ENCODE data around the gene SOX8.
A peak's percentile ranks its signal among the peaks of the same experiment; 100 is the strongest.
"Not testable (repeated sequence)": the region's sequence is repeated elsewhere in the genome, so short reads cannot be mapped to it uniquely, and the experiment has no call there.

Gene SOX8

DNA sequence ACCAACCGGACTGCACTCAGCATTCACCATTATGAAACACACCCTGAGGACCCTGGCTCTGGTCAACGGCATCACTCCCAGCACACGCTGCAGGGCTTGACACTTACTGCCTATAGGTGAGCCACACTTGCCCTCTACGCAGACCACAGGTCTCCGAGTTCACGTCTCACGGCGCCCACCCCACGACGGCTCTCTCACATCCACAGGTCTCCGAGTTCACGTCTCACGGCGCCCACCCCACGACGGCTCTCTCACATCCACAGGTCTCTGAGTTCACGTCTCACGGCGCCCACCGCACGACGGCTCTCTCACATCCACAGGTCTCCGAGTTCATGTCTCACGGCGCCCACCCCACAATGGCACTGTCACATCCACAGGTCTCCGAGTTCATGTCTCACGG, 25.8 kb upstream of the SOX8 start:
- not testable (repeated sequence) for DNase-seq (ENCODE audit: low read depth)

- DNase-seq (ENCODE audit: low read depth) = no peak
Observed at GRCh38 chr16:959232-960040, 22.1 kb upstream of the SOX8 start.

GRCh38 chr16:962366-962765, 19.2 kb upstream of the SOX8 start:
- DNase-seq (ENCODE audit: low read depth) = no peak

DNA sequence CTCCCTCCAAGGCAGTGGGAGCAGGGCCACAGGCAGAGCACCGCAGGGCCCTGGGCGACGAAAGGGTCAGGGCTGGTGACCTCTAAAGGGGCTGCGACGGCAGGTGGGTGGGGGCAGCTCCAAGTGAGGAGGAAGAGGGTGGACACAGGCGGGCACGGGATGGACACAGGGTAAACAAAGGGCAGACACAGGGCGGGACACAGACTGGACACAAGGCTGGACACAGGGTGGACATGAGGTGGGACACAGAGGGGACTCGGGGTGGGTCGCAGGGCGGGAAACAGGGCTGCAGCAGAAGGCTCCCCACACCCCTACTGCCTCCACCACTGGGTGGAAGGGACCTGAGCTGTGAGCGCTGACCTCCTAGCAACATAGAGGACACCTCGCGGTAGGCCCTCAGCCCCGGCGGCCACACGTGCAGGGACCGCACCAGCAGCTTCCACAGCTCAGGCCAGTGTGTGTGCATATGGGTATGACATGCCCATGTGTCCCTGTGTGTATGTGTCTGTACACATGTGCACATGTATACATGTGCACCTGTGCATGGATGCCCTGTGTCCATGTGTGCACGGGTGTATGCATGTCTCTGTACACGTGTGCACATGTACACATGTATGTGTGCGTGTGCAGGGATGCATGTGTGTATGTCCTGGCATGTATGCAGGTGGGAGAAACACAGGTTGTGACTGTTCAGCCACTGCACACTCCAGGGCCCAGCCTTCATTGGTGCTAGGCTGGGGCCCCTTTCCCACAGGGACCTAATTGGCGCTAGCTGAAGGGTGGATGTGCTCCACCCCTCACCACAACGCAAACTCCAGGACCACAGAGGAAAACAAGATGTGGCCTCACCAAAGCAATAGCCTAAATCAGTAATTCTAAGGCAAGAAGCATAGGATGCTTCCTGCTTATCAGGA, 18.4 kb upstream of the SOX8 start:
- DNase-seq (ENCODE audit: low read depth) = no peak

DNA sequence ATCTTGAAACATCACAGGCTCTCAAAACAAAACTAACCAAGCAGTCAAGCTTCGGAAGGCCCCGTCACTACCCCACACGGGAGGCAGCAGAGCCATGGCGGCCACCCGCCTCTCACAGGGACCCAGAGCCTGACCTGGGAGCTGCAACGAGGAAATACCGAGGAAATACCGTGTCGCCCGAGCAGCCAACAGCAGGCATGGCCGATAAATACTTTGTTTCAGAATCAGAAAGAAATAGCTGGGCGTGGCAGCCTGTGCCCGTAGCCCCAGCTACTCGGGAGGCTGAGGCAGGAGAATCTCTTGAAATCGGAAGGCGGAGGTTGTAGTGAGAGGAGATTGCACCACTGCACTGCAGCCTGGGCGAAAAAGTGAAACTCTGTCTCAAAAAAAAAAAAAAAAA, 17.7 kb upstream of the SOX8 start:
- no peak for DNase-seq (ENCODE audit: low read depth)

DNA sequence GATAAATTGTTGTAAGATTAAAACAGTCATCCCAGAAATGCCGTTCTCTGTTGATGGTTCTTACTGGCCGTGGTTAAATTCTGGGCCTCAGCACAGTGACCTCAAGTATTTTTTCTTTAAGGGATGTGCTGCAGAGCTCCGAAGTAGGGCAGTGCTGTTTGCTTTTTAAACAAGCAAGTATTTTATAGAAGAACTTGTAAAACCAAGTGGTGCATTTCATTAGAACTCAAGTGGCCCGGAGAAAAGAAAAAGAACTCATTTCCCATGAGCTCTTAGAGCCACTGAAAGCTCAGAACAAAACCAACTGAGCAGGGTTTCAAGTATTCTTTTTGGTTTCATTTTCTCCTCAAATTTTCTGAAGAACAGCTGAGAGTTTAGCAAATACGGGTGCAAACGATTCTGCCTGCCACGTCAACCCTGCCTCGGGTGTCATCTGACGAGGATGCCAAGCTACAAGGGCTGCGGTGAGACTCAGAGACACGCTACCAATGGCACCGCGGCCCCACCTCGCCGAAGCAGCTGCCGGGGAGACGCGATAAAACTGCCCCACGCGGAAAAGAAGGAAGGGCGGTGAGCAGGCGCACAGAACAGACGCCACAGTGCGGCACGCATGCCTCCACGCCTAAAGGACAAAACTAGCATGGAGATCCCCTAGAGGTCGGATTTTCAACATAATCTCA, 17.1 kb upstream of the SOX8 start:
- DNase-seq (ENCODE audit: low read depth) = no peak

DNA sequence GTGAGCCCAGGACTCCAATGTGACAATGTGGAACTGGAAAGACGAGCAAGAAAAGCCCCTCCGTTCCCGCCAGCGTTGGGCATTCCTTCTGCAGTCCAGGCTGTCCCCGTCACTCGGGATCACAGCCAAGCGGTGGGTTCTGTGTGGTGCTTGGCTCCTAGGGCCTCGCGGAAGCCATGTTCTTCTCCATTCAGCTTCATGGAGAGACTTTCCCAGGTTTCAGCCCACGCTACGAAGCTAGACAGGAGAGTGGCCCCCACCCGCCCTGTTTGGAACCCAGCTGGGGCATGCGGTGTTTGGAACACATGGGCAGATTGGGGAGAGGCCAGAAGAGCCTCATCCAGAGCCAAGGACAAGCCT, 16.6 kb upstream of the SOX8 start:
- no peak for DNase-seq (ENCODE audit: low read depth)

- no peak for DNase-seq (ENCODE audit: low read depth)
Observed at GRCh38 chr16:965487-965886, 16.1 kb upstream of the SOX8 start.

- DNase-seq (ENCODE audit: low read depth) = no peak
Observed at GRCh38 chr16:966035-966434, 15.5 kb upstream of the SOX8 start.

DNA sequence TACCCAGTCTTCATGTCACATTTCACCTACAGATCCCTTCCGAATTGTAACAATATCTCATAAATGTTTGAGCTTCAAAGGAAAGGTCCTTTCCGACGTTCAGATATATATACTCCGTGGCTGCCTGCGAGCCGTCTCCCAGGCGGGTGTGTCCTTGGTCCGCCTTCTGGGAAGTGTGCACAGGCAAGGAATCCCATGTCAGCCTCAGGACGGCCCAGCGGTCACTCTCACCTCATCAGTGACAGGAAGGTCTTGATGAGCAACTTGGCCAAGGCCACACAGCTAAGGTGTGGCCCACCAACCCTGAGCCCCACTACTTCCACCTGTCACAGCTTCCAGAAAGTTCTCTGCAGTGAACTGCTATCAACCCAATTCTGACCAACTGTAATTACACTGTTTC, 15.1 kb upstream of the SOX8 start:
- DNase-seq (ENCODE audit: low read depth) = no peak

DNA sequence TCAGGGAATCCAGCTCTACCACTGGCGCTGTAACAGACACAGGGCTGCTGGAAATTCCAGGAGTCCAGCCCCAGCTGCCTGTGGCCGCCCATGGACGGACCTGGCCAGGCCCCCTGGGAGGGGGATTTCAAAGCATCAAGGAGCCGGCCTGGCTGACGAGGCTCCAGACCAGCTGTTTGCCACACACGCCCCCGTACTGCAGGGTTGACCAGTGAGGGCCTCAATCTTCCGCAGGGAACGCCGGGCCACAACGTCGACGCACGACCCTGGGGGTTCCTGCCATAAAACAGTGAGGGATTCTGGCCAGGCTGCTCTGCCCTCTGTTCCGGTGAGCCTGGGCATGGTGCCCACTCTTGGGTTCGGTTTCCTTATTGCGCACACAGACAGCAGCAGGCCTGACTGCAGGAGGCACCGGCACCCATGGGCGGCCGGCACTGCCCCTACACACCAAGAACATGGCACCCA, 14.5 kb upstream of the SOX8 start:
- DNase-seq (ENCODE audit: low read depth) = no peak

GRCh38 chr16:967546-968295, 13.8 kb upstream of the SOX8 start:
- DNase-seq (ENCODE audit: low read depth) = no peak

- DNase-seq (ENCODE audit: low read depth) = no peak
Observed at GRCh38 chr16:968620-969019, 12.9 kb upstream of the SOX8 start.

GRCh38 chr16:969508-970385, 11.8 kb upstream of the SOX8 start:
- no peak for DNase-seq (ENCODE audit: low read depth)

- no peak for DNase-seq (ENCODE audit: low read depth)
Observed at GRCh38 chr16:970386-970765, 11.2 kb upstream of the SOX8 start.

GRCh38 chr16:970766-971581, 10.6 kb upstream of the SOX8 start, which contains the start of gene LMF1:
LMF1 (minus strand) TSS chr16:970984; CDS start chr16:970980, 4 bp downstream.
- peak; percentile 26 for DNase-seq (ENCODE audit: low read depth)

DNA sequence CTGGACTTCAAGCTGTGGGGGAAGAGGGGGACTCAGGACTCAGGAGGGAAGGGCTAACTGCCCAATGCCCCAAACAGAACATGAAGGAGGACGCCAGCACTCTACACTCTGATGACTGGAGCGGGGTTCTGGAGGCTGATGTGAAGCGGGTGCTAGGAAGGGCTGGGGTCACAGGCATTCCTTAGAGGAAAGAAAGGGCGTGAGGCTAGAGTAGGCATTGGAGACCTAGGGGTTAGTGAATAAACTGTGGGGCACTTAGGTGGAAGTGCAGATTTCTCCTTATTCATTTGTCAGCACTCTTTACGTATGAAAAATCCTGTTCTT, 10.0 kb upstream of the SOX8 start:
- no peak for DNase-seq (ENCODE audit: low read depth)

DNA sequence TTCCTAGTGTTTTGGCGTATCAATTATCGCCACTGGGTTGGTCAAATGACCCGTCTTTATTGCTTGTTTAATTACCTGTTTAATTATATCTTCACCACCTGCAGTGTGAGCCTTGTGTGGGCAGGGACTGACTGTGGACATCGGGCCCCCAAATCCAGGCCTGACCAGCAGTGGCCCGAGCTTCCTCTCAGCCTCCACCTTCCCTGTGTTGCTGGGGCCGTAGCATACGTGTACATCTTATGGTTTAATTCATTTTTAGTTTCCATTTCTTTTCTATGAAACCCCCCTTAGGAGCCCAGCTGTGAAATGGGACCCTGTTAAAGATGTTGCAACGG, 9.6 kb upstream of the SOX8 start:
- DNase-seq (ENCODE audit: low read depth) = no peak

DNA sequence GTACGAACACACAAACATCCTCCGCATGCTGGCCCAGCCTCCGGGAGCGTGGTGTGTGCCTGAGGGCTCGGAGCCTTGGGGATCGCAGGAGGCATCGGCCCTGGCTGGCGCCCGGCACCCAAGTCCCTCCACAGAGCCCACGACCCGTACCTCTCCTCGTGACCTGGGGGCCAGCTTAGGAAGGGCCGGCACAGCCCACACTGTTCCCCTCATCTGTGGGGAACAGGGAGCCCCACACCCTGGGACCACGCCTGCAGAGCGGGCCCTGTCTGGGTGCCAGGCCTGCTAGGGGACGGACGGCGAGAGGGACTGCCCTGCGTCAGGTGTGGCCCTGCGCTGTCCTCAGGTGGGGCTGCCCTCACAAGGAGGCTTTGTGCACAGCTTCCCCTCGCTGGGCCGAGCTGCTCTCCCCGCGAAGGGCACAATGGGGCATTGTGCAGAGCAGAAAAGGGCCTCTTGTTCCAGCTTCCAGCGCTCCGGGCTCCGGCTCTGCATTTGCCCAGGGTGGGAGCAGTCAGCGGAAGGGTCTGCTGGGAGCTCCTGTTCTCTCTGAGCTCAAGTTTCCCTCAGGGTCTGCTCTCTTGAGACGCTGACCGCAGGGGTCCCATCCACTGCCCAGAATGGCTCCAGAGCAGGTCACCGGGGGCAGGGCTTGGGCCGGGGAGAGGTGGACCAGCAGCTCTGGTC, 9.1 kb upstream of the SOX8 start:
- no peak for DNase-seq (ENCODE audit: low read depth)

DNA sequence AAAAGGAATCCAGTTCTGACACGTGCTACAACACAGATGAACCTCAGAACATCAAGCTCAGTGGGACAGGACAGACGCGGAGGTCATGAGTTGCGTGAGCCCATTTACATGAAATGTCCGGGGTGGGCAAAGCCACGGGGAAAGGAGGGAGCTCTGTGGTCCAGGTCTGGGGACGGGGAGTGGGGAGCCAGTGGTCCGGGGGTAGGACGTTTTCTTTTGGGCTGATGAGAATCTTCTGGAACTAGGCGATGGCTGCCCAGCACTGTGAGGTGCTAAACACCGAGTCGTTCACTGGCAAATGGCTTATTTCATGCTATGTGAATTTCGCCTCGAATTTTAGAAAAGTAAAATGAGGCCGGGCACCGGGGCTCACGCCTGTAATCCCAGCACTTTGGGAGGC, 8.2 kb upstream of the SOX8 start:
- DNase-seq (ENCODE audit: low read depth) = no peak
